ENCODE results near the gene LRRTM4. TPM values are rescaled to one million over a fixed set of nuclear protein-coding genes. Genes with fewer than 3 reads are reported as not detected.

LRRTM4 gene
- total RNA-seq = not detected
- not detected for total RNA-seq (2013)

- no peak for TF ChIP-seq CTCF (IDR thresholded peaks at IDR 0.05)
- H3K4me3 Mint-ChIP-seq = no peak within 1 kb of the TSS
- no peaks in the 10 kb centered on the region for H3K4me1 Mint-ChIP-seq
- Histone ChIP-seq H3K4me3 (ENCODE audit: low read length) (no peak within 1 kb of the TSS), H3K27me3 (ENCODE audit: control insufficient read depth, insufficient read depth, low read length) (no peaks in the 10 kb centered on the region), H3K4me1 (ENCODE audit: control insufficient read depth, insufficient read depth, low read length) (no peaks in the 10 kb centered on the region), H3K9me3 (ENCODE audit: control insufficient read depth, insufficient read depth, low read length) (peaks cover 8% of the 10 kb centered on the region), H3K36me3 (ENCODE audit: control insufficient read depth, insufficient read depth, low read length) (no peaks in the 10 kb centered on the region), H3K27ac (ENCODE audit: low read length) (no peak within 1 kb of the TSS)
- no peak within 1 kb of the TSS for H3K27ac Mint-ChIP-seq
- 13% methylated on average over 4 of the region's 4 CpGs for WGBS (ENCODE audit: insufficient coverage)
- ATAC-seq (no peak), DNase-seq (no peak)
- H3K36me3 Mint-ChIP-seq = no peaks in the 10 kb centered on the region
- peaks cover 7 to 19% of the 10 kb centered on the region in 2 donors for H3K9me3 Mint-ChIP-seq
- intact Hi-C loops (cut with micrococcal nuclease) = no loop called here
- H3K27me3 Mint-ChIP-seq (ENCODE audit: low read depth in 2 of 2) = no peaks in the 10 kb centered on the region
Measured at GRCh38 chr2:77521931-77522470, at the start of gene LRRTM4. LRRTM4 (minus strand) TSS chr2:77522376.

GRCh38 chr2:77571545-77571944 lies 49.4 kb upstream of the LRRTM4 start:
- H3K27ac Mint-ChIP-seq = no peak overlapping the region
- H3K4me3 ChIP-seq (ENCODE audit: low read length) = no peak overlapping the region
- H3K36me3 Mint-ChIP-seq = no peaks in the 10 kb centered on the region
- no peak for TF ChIP-seq CTCF (IDR thresholded peaks at IDR 0.05)
- no peak overlapping the region for H3K27ac ChIP-seq (ENCODE audit: low read length)
- intact Hi-C loops (cut with micrococcal nuclease) = no loop called here
- no peaks in the 10 kb centered on the region for H3K4me1 ChIP-seq (ENCODE audit: control insufficient read depth, insufficient read depth, low read length)
- H3K27me3 Mint-ChIP-seq (ENCODE audit: low read depth in 2 of 2) = no peaks in the 10 kb centered on the region
- ATAC-seq (no peak), DNase-seq (no peak)
- no peaks in the 10 kb centered on the region for H3K27me3 ChIP-seq (ENCODE audit: control insufficient read depth, insufficient read depth, low read length)
- H3K4me3 Mint-ChIP-seq = no peak overlapping the region
- no peaks in the 10 kb centered on the region for H3K4me1 Mint-ChIP-seq
- WGBS (ENCODE audit: insufficient coverage) = 100% methylated on average over 1 of the region's 2 CpGs
- no peaks in the 10 kb centered on the region for H3K36me3 ChIP-seq (ENCODE audit: control insufficient read depth, insufficient read depth, low read length)
- peaks cover 8 to 13% of the 10 kb centered on the region in 2 donors for H3K9me3 Mint-ChIP-seq
- H3K9me3 ChIP-seq (ENCODE audit: control insufficient read depth, insufficient read depth, low read length) = no peaks in the 10 kb centered on the region

- Histone ChIP-seq H3K27me3 (ENCODE audit: control insufficient read depth, insufficient read depth, low read length) (no peaks in the 10 kb centered on the region), H3K9me3 (ENCODE audit: control insufficient read depth, insufficient read depth, low read length) (no peaks in the 10 kb centered on the region), H3K27ac (ENCODE audit: low read length) (no peak overlapping the region), H3K36me3 (ENCODE audit: control insufficient read depth, insufficient read depth, low read length) (no peaks in the 10 kb centered on the region), H3K4me3 (ENCODE audit: low read length) (no peak overlapping the region), H3K4me1 (ENCODE audit: control insufficient read depth, insufficient read depth, low read length) (no peaks in the 10 kb centered on the region)
- DNase-seq (no peak), ATAC-seq (no peak)
- no peaks in the 10 kb centered on the region for H3K4me1 Mint-ChIP-seq
- WGBS (ENCODE audit: insufficient coverage) = 67% methylated on average over 2 of the region's 2 CpGs
- peaks cover 9 to 16% of the 10 kb centered on the region in 2 donors for H3K9me3 Mint-ChIP-seq
- H3K36me3 Mint-ChIP-seq = peaks cover 7% of the 10 kb centered on the region
- H3K4me3 Mint-ChIP-seq = no peak overlapping the region
- intact Hi-C loops (cut with micrococcal nuclease) = no loop called here
- no peak for TF ChIP-seq CTCF (IDR thresholded peaks at IDR 0.05)
- H3K27me3 Mint-ChIP-seq (ENCODE audit: low read depth in 2 of 2) = no peaks in the 10 kb centered on the region
- no peak overlapping the region for H3K27ac Mint-ChIP-seq
Measured at GRCh38 chr2:77567723-77568122, 45.5 kb upstream of the LRRTM4 start.

GRCh38 chr2:77566582-77566981 lies 44.4 kb upstream of the LRRTM4 start:
- H3K9me3 ChIP-seq (ENCODE audit: control insufficient read depth, insufficient read depth, low read length) = no peaks in the 10 kb centered on the region
- no peaks in the 10 kb centered on the region for H3K4me1 ChIP-seq (ENCODE audit: control insufficient read depth, insufficient read depth, low read length)
- H3K36me3 ChIP-seq (ENCODE audit: control insufficient read depth, insufficient read depth, low read length) = no peaks in the 10 kb centered on the region
- ATAC-seq = no peak
- H3K27me3 ChIP-seq (ENCODE audit: control insufficient read depth, insufficient read depth, low read length) = no peaks in the 10 kb centered on the region
- H3K9me3 Mint-ChIP-seq = peaks cover 9 to 13% of the 10 kb centered on the region in 2 donors
- no peak overlapping the region for H3K4me3 Mint-ChIP-seq
- H3K27ac Mint-ChIP-seq = no peak overlapping the region
- H3K4me1 Mint-ChIP-seq = no peaks in the 10 kb centered on the region
- H3K4me3 ChIP-seq (ENCODE audit: low read length) = no peak overlapping the region
- no peak for TF ChIP-seq CTCF (IDR thresholded peaks at IDR 0.05)
- H3K36me3 Mint-ChIP-seq = peaks cover 7% of the 10 kb centered on the region
- 83% methylated on average over 2 of the region's 3 CpGs for WGBS (ENCODE audit: insufficient coverage)
- no peak overlapping the region for H3K27ac ChIP-seq (ENCODE audit: low read length)
- H3K27me3 Mint-ChIP-seq (ENCODE audit: low read depth in 2 of 2) = no peaks in the 10 kb centered on the region
- intact Hi-C loops (cut with micrococcal nuclease) = no loop called here
- DNase-seq = no peak

All from natural killer cell (primary cell).